Prostate gland (tissue), 2 donors: Measurements from ENCODE around the gene TMEM63C.

ENCODE experiments used
- POLR2A ChIP-seq: fragments of 450-650 bp; IDR thresholded peaks from one replicate; pipeline ENCODE4 v1.6.1; 2016; ENCODE audit warnings: antibody characterized with exemption, mild to moderate bottlenecking
- POLR2AphosphoS5 ChIP-seq: sonication (generic); formaldehyde crosslinking; IDR thresholded peaks from one replicate; pipeline ENCODE4 v1.6.1; 2017; ENCODE audit warnings: antibody characterized with exemption
- TF ChIP-seq, protein P1 (sequence below), 4 experiments: fragments of 200-600 bp in 2 of 4; fragments of 450-650 bp in 2 of 4; sonication (generic) in 2 of 4; IDR thresholded peaks; 1 replicate in 3 of 4; 2 replicates in 1 of 4; pipeline ENCODE4 v1.5.1; 2016 to 2019; ENCODE audit warnings: antibody characterized with exemption in 4 of 4, mild to moderate bottlenecking in 2 of 4, moderate library complexity in 2 of 4

DNA sequence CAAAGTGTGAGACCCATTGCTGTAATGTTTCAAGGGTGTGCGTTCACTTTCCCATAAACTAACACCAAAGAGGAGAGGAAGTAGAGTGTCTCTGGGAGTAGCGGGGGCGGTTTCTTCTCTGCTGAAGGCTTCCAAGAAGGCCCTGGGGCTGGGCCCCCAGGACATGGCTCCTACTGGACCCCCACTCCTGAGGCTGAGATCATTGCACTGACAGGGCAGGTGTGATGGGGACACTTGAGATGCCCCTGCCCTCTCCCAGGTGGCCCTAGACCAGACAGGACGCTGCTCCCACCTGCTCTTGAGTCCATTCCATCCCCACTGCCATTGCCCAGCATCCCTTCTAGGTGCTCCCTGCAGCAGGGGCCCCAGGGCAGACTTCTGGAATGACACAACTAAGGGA is 20.1 kb downstream of the TMEM63C start:
- TF ChIP-seq, protein P1, sequence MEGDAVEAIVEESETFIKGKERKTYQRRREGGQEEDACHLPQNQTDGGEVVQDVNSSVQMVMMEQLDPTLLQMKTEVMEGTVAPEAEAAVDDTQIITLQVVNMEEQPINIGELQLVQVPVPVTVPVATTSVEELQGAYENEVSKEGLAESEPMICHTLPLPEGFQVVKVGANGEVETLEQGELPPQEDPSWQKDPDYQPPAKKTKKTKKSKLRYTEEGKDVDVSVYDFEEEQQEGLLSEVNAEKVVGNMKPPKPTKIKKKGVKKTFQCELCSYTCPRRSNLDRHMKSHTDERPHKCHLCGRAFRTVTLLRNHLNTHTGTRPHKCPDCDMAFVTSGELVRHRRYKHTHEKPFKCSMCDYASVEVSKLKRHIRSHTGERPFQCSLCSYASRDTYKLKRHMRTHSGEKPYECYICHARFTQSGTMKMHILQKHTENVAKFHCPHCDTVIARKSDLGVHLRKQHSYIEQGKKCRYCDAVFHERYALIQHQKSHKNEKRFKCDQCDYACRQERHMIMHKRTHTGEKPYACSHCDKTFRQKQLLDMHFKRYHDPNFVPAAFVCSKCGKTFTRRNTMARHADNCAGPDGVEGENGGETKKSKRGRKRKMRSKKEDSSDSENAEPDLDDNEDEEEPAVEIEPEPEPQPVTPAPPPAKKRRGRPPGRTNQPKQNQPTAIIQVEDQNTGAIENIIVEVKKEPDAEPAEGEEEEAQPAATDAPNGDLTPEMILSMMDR (IDR thresholded peaks at IDR 0.05), result no peak
- TF ChIP-seq POLR2A, result no peak
- no peak for TF ChIP-seq POLR2AphosphoS5
